Measurements from ENCODE around the gene DNAH17.

DNAH17 gene

DNA sequence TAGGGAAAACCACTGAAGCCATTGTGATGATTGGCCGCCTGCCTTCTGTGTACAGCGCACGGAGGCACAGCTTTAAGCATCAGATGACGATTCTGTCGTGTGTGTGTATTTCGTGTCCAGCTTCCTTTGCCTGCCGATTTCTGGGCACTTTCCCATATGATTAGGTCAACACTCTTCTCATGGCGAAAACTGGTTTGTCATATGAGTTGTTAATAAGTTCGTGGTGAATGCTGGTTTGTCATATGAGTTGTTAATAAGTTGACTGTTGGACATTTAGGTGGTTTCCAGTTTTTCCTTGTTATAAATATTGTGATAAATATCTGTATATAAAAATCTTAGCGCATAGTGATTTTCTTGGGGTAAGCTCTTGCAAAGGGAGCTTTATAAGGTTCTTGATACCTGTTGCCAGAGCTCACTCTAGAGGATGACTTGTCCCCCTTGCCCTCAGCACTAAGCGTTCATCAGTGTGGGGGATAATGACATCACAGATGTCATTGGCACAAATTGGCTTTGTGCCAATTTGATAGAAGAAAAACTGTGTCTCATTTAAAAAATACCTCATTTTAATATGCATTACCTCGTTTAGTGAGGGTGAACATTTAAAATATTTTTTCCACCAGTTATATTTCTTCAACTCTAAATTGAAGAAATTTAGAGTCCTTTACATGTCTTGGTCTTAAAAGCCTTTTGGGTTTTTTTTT, 158.7 kb downstream of the DNAH17 start:
- Histone ChIP-seq H3K27ac (ENCODE audit: low read depth, low read length) (no peak overlapping the region), H3K79me2 (ENCODE audit: control insufficient read depth, low read length) (no peaks in the 10 kb centered on the region), H3K4me3 (ENCODE audit: low read length) (no peak overlapping the region), H3K4me1 (ENCODE audit: control insufficient read depth, low read length) (no peaks in the 10 kb centered on the region), H3K9me2 (replicated peaks; ENCODE audit: control insufficient read depth, low read length) (no peaks in the 10 kb centered on the region), H3F3A (ENCODE audit: control insufficient read depth, insufficient read depth) (no peaks in the 10 kb centered on the region), H4K20me1 (ENCODE audit: control insufficient read depth, insufficient read depth, low read depth, low read length) (no peaks in the 10 kb centered on the region), H3K36me3 (ENCODE audit: control insufficient read depth, low read length) (peaks cover 26% of the 10 kb centered on the region), H3K27me3 (ENCODE audit: control insufficient read depth, low read length) (no peaks in the 10 kb centered on the region), H3K9me3 (ENCODE audit: control insufficient read depth, insufficient read depth, low read length) (no peaks in the 10 kb centered on the region), H3K4me2 (ENCODE audit: low read length) (no peak overlapping the region)
- TF ChIP-seq CTCF (IDR thresholded peaks at IDR 0.05; ENCODE audit: low read depth, low read length, poor library complexity, severe bottlenecking) (no peak), EZH2phosphoT487 (IDR thresholded peaks at IDR 0.05; ENCODE audit: borderline replicate concordance, low read length) (no peak)

DNA sequence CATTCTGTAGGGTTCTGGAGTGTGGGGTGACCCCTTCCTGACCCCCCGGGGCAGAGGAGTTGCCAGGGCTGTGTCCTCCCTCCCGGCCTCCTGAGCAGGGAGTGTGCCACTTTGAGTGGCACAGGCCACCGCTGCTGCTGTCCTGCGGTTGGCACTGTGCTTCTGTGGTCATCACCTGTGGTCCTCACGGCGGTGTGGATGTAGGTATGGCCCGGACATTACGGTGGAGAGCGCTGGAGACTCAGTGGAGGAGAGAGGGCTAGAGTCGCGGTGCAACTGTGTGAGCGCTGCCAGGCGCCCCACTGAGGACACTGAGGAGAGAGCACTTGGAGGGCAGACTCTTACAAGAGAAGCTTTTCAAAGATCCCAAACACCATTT, 159.7 kb downstream of the DNAH17 start:
- peaks cover 5% of the 10 kb centered on the region; the same call in 1 of the 2 replicates for H3K4me1 ChIP-seq (ENCODE audit: control insufficient read depth, low read length)
- H3K4me3 ChIP-seq (ENCODE audit: low read length): no peak overlapping the region
- H3K9me3 ChIP-seq (ENCODE audit: control insufficient read depth, insufficient read depth, low read length): no peaks in the 10 kb centered on the region
- no peaks in the 10 kb centered on the region for H3F3A ChIP-seq (ENCODE audit: control insufficient read depth, insufficient read depth)
- no peaks in the 10 kb centered on the region for H3K9me2 ChIP-seq (replicated peaks; ENCODE audit: control insufficient read depth, low read length)
- no peak overlapping the region for H3K4me2 ChIP-seq (ENCODE audit: low read length)
- H3K27ac ChIP-seq (ENCODE audit: low read depth, low read length): no peak overlapping the region
- peaks cover 2% of the 10 kb centered on the region; the same call in 1 of the 2 replicates for H3K79me2 ChIP-seq (ENCODE audit: control insufficient read depth, low read length)
- H3K36me3 ChIP-seq (ENCODE audit: control insufficient read depth, low read length): peaks cover 27% of the 10 kb centered on the region
- no peaks in the 10 kb centered on the region for H3K27me3 ChIP-seq (ENCODE audit: control insufficient read depth, low read length)
- TF ChIP-seq CTCF (IDR thresholded peaks at IDR 0.05; ENCODE audit: low read depth, low read length, poor library complexity, severe bottlenecking) (no peak), EZH2phosphoT487 (IDR thresholded peaks at IDR 0.05; ENCODE audit: borderline replicate concordance, low read length) (no peak)
- peaks cover 5% of the 10 kb centered on the region for H4K20me1 ChIP-seq (ENCODE audit: control insufficient read depth, insufficient read depth, low read depth, low read length)

DNA sequence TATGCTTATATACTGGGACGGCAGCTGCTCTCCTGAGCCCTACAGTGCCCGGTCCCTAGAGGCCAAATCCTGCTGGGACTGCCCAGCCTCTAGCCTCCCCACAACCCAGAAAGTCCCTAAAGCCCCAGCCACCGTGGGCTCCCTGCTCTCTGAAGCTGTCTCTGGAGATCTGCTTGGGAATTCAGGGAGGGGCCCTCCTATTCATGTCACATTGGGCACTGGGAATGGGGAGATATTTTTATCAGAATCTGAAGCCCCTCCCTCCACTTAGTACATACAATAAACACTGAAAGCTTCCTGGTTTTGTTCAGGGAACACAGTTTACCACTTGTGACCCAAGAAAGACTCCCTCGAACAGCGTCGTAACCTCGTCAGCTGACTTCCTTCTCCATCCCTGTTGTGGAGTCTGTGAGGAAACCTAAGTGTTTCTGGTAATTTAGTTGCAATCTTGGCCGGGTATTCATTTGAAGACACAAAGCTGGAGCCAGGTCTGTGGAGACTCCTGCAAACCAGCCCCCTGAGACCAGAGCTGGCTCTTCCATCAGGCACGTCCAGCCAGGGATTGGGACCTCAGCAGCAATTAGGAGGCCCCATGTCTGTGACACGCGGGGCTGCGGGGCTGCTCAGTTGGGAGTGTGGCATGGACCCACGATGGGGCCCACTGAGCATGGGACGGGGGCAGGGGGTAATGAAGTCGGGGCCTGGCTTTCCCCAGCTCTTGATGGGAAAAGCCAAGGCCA, 160.2 kb downstream of the DNAH17 start:
- Histone ChIP-seq H3K4me2 (ENCODE audit: low read length) (no peak overlapping the region), H3K9me3 (ENCODE audit: control insufficient read depth, insufficient read depth, low read length) (no peaks in the 10 kb centered on the region), H3K4me1 (ENCODE audit: control insufficient read depth, low read length) (peaks cover 5% of the 10 kb centered on the region; the same call in 1 of the 2 replicates), H3K9me2 (replicated peaks; ENCODE audit: control insufficient read depth, low read length) (no peaks in the 10 kb centered on the region), H3K4me3 (ENCODE audit: low read length) (no peak overlapping the region), H3K27me3 (ENCODE audit: control insufficient read depth, low read length) (no peaks in the 10 kb centered on the region), H3K36me3 (ENCODE audit: control insufficient read depth, low read length) (peaks cover 23% of the 10 kb centered on the region), H4K20me1 (ENCODE audit: control insufficient read depth, insufficient read depth, low read depth, low read length) (peaks cover 7% of the 10 kb centered on the region), H3F3A (ENCODE audit: control insufficient read depth, insufficient read depth) (no peaks in the 10 kb centered on the region), H3K79me2 (ENCODE audit: control insufficient read depth, low read length) (peaks cover 6% of the 10 kb centered on the region; the same call in 1 of the 2 replicates), H3K27ac (ENCODE audit: low read depth, low read length) (no peak overlapping the region)
- no peak for TF ChIP-seq EZH2phosphoT487 (IDR thresholded peaks at IDR 0.05; ENCODE audit: borderline replicate concordance, low read length)
- TF ChIP-seq CTCF (IDR thresholded peaks at IDR 0.05; ENCODE audit: low read depth, low read length, poor library complexity, severe bottlenecking): no peak

Measured in DOHH2 (cell line).